ENCODE measurements around the gene MYO9A.

MYO9A gene

GRCh38 chr15:72133211-72133610, 15.3 kb upstream of the MYO9A start:
- Histone ChIP-seq H4K8ac (ENCODE audit: low read depth, low read length) (no peak overlapping the region), H2AK5ac (ENCODE audit: low read length) (no peak overlapping the region), H3K18ac (ENCODE audit: low read length) (no peak overlapping the region), H4K5ac (ENCODE audit: low read length) (no peak overlapping the region), H3K4ac (ENCODE audit: low read depth, low read length) (no peak overlapping the region), H3K56ac (ENCODE audit: low read length) (no peak overlapping the region), H2BK15ac (replicated peaks; ENCODE audit: low read depth) (no peak overlapping the region), H3K36me3 (ENCODE audit: control insufficient read depth, insufficient read depth, low read length) (no peaks in the 10 kb centered on the region), H3K4me2 (ENCODE audit: low read length) (no peak overlapping the region), H3K27ac (ENCODE audit: low read depth, low read length) (no peak overlapping the region), H2BK5ac (ENCODE audit: low read length) (no peak overlapping the region), H3K4me1 (ENCODE audit: control insufficient read depth, low read depth, low read length) (no peaks in the 10 kb centered on the region), H2BK120ac (ENCODE audit: low read depth, low read length) (no peak overlapping the region), H3K9ac (ENCODE audit: low read length) (no peak overlapping the region), H3K23ac (ENCODE audit: low read length) (no peak overlapping the region), H3K79me2 (ENCODE audit: control insufficient read depth, insufficient read depth, low read length) (no peaks in the 10 kb centered on the region), H3K4me3 (ENCODE audit: low read length) (no peak overlapping the region), H3K27me3 (ENCODE audit: insufficient read depth, low read length, poor library complexity) (no peaks in the 10 kb centered on the region), H3K79me1 (ENCODE audit: low read length) (no peaks in the 10 kb centered on the region)
- no peak for DNase-seq
- no CpG with 5 or more reads among the region's 1 CpG for WGBS (ENCODE audit: extremely low coverage, insufficient coverage, low lambda C conversion rate)

- no peaks in the 10 kb centered on the region for H3K27me3 ChIP-seq (ENCODE audit: insufficient read depth, low read length, poor library complexity)
- H3K27ac ChIP-seq (ENCODE audit: low read depth, low read length), result no peak overlapping the region
- H2AK5ac ChIP-seq (ENCODE audit: low read length), result no peak overlapping the region
- no peak overlapping the region for H3K4me3 ChIP-seq (ENCODE audit: low read length)
- H3K56ac ChIP-seq (ENCODE audit: low read length), result no peak overlapping the region
- H3K4me2 ChIP-seq (ENCODE audit: low read length), result no peak overlapping the region
- H2BK15ac ChIP-seq (replicated peaks; ENCODE audit: low read depth), result no peak overlapping the region
- no peaks in the 10 kb centered on the region for H3K79me2 ChIP-seq (ENCODE audit: control insufficient read depth, insufficient read depth, low read length)
- no CpG with 5 or more reads among the region's 3 CpGs for WGBS (ENCODE audit: extremely low coverage, insufficient coverage, low lambda C conversion rate)
- H3K9ac ChIP-seq (ENCODE audit: low read length), result no peak overlapping the region
- H3K36me3 ChIP-seq (ENCODE audit: control insufficient read depth, insufficient read depth, low read length), result no peaks in the 10 kb centered on the region
- no peak overlapping the region for H2BK5ac ChIP-seq (ENCODE audit: low read length)
- H3K23ac ChIP-seq (ENCODE audit: low read length), result no peak overlapping the region
- no peaks in the 10 kb centered on the region for H3K4me1 ChIP-seq (ENCODE audit: control insufficient read depth, low read depth, low read length)
- no peak overlapping the region for H3K18ac ChIP-seq (ENCODE audit: low read length)
- no peak overlapping the region for H4K8ac ChIP-seq (ENCODE audit: low read depth, low read length)
- no peak overlapping the region for H3K4ac ChIP-seq (ENCODE audit: low read depth, low read length)
- no peak overlapping the region for H2BK120ac ChIP-seq (ENCODE audit: low read depth, low read length)
- H3K79me1 ChIP-seq (ENCODE audit: low read length), result no peaks in the 10 kb centered on the region
- no peak for DNase-seq
- no peak overlapping the region for H4K5ac ChIP-seq (ENCODE audit: low read length)
Observed at GRCh38 chr15:72131922-72132321, 14.0 kb upstream of the MYO9A start.

- no peak for DNase-seq
Observed at GRCh38 chr15:72130272-72130671, 12.3 kb upstream of the MYO9A start.

GRCh38 chr15:72128359-72128758, 10.4 kb upstream of the MYO9A start:
- Histone ChIP-seq H2BK15ac (replicated peaks; ENCODE audit: low read depth) (no peak overlapping the region), H3K4me2 (ENCODE audit: low read length) (no peak overlapping the region), H3K4me3 (ENCODE audit: low read length) (no peak overlapping the region), H3K9ac (ENCODE audit: low read length) (no peak overlapping the region), H2BK5ac (ENCODE audit: low read length) (no peak overlapping the region), H3K36me3 (ENCODE audit: control insufficient read depth, insufficient read depth, low read length) (no peaks in the 10 kb centered on the region), H4K5ac (ENCODE audit: low read length) (no peak overlapping the region), H3K27me3 (ENCODE audit: insufficient read depth, low read length, poor library complexity) (no peaks in the 10 kb centered on the region), H2BK120ac (ENCODE audit: low read depth, low read length) (no peak overlapping the region), H3K23ac (ENCODE audit: low read length) (no peak overlapping the region), H4K8ac (ENCODE audit: low read depth, low read length) (no peak overlapping the region), H2AK5ac (ENCODE audit: low read length) (no peak overlapping the region), H3K4me1 (ENCODE audit: control insufficient read depth, low read depth, low read length) (no peaks in the 10 kb centered on the region), H3K56ac (ENCODE audit: low read length) (no peak overlapping the region), H3K27ac (ENCODE audit: low read depth, low read length) (no peak overlapping the region), H3K4ac (ENCODE audit: low read depth, low read length) (no peak overlapping the region), H3K18ac (ENCODE audit: low read length) (no peak overlapping the region), H3K79me2 (ENCODE audit: control insufficient read depth, insufficient read depth, low read length) (no peaks in the 10 kb centered on the region), H3K79me1 (ENCODE audit: low read length) (no peaks in the 10 kb centered on the region)
- DNase-seq, result no peak

More at GRCh38 chr15:72130272-72130671, 12.3 kb upstream of the MYO9A start:
- no peak overlapping the region for H3K23ac ChIP-seq (ENCODE audit: low read length)
- no peak overlapping the region for H4K5ac ChIP-seq (ENCODE audit: low read length)
- no peak overlapping the region for H3K27ac ChIP-seq (ENCODE audit: low read depth, low read length)
- H3K56ac ChIP-seq (ENCODE audit: low read length), result no peak overlapping the region
- H3K9ac ChIP-seq (ENCODE audit: low read length), result no peak overlapping the region
- H2BK120ac ChIP-seq (ENCODE audit: low read depth, low read length), result no peak overlapping the region
- H3K36me3 ChIP-seq (ENCODE audit: control insufficient read depth, insufficient read depth, low read length), result no peaks in the 10 kb centered on the region
- H3K4me3 ChIP-seq (ENCODE audit: low read length), result no peak overlapping the region
- H3K79me2 ChIP-seq (ENCODE audit: control insufficient read depth, insufficient read depth, low read length), result no peaks in the 10 kb centered on the region
- no peaks in the 10 kb centered on the region for H3K79me1 ChIP-seq (ENCODE audit: low read length)
- H3K27me3 ChIP-seq (ENCODE audit: insufficient read depth, low read length, poor library complexity), result no peaks in the 10 kb centered on the region
- no peak overlapping the region for H3K4me2 ChIP-seq (ENCODE audit: low read length)
- no peak overlapping the region for H2BK5ac ChIP-seq (ENCODE audit: low read length)
- no peak overlapping the region for H2BK15ac ChIP-seq (replicated peaks; ENCODE audit: low read depth)
- no CpG with 5 or more reads among the region's 4 CpGs for WGBS (ENCODE audit: extremely low coverage, insufficient coverage, low lambda C conversion rate)
- no peak overlapping the region for H2AK5ac ChIP-seq (ENCODE audit: low read length)
- H3K4me1 ChIP-seq (ENCODE audit: control insufficient read depth, low read depth, low read length), result no peaks in the 10 kb centered on the region
- H4K8ac ChIP-seq (ENCODE audit: low read depth, low read length), result no peak overlapping the region
- no peak overlapping the region for H3K4ac ChIP-seq (ENCODE audit: low read depth, low read length)
- no peak overlapping the region for H3K18ac ChIP-seq (ENCODE audit: low read length)

- Histone ChIP-seq H3K4ac (ENCODE audit: low read depth, low read length) (no peak overlapping the region), H3K4me2 (ENCODE audit: low read length) (no peak overlapping the region), H3K56ac (ENCODE audit: low read length) (no peak overlapping the region), H3K4me3 (ENCODE audit: low read length) (no peak overlapping the region), H3K18ac (ENCODE audit: low read length) (no peak overlapping the region), H4K8ac (ENCODE audit: low read depth, low read length) (no peak overlapping the region), H3K36me3 (ENCODE audit: control insufficient read depth, insufficient read depth, low read length) (no peaks in the 10 kb centered on the region), H2BK15ac (replicated peaks; ENCODE audit: low read depth) (no peak overlapping the region), H3K79me1 (ENCODE audit: low read length) (no peaks in the 10 kb centered on the region), H3K79me2 (ENCODE audit: control insufficient read depth, insufficient read depth, low read length) (no peaks in the 10 kb centered on the region), H4K5ac (ENCODE audit: low read length) (no peak overlapping the region), H3K9ac (ENCODE audit: low read length) (no peak overlapping the region), H3K27ac (ENCODE audit: low read depth, low read length) (no peak overlapping the region), H3K23ac (ENCODE audit: low read length) (no peak overlapping the region), H2AK5ac (ENCODE audit: low read length) (no peak overlapping the region), H3K4me1 (ENCODE audit: control insufficient read depth, low read depth, low read length) (no peaks in the 10 kb centered on the region), H2BK120ac (ENCODE audit: low read depth, low read length) (no peak overlapping the region), H3K27me3 (ENCODE audit: insufficient read depth, low read length, poor library complexity) (no peaks in the 10 kb centered on the region), H2BK5ac (ENCODE audit: low read length) (no peak overlapping the region)
- no peak for DNase-seq
- no CpG with 5 or more reads among the region's 2 CpGs for WGBS (ENCODE audit: extremely low coverage, insufficient coverage, low lambda C conversion rate)
Observed at GRCh38 chr15:72127724-72128322, 9.9 kb upstream of the MYO9A start.

GRCh38 chr15:72124218-72124617, 6.3 kb upstream of the MYO9A start:
- WGBS (ENCODE audit: extremely low coverage, insufficient coverage, low lambda C conversion rate), result no CpG with 5 or more reads among the region's 1 CpG
- Histone ChIP-seq H3K27ac (ENCODE audit: low read depth, low read length) (no peak overlapping the region), H3K9ac (ENCODE audit: low read length) (no peak overlapping the region), H3K4me3 (ENCODE audit: low read length) (no peak overlapping the region), H3K79me1 (ENCODE audit: low read length) (no peaks in the 10 kb centered on the region), H3K27me3 (ENCODE audit: insufficient read depth, low read length, poor library complexity) (no peaks in the 10 kb centered on the region), H2AK5ac (ENCODE audit: low read length) (no peak overlapping the region), H3K4me1 (ENCODE audit: control insufficient read depth, low read depth, low read length) (no peaks in the 10 kb centered on the region), H4K8ac (ENCODE audit: low read depth, low read length) (no peak overlapping the region), H3K79me2 (ENCODE audit: control insufficient read depth, insufficient read depth, low read length) (no peaks in the 10 kb centered on the region), H3K4ac (ENCODE audit: low read depth, low read length) (no peak overlapping the region), H3K36me3 (ENCODE audit: control insufficient read depth, insufficient read depth, low read length) (no peaks in the 10 kb centered on the region), H2BK15ac (replicated peaks; ENCODE audit: low read depth) (no peak overlapping the region), H4K5ac (ENCODE audit: low read length) (no peak overlapping the region), H2BK5ac (ENCODE audit: low read length) (no peak overlapping the region), H3K23ac (ENCODE audit: low read length) (no peak overlapping the region), H2BK120ac (ENCODE audit: low read depth, low read length) (no peak overlapping the region), H3K18ac (ENCODE audit: low read length) (no peak overlapping the region), H3K56ac (ENCODE audit: low read length) (no peak overlapping the region), H3K4me2 (ENCODE audit: low read length) (no peak overlapping the region)
- DNase-seq, result no peak

Measured in mesendoderm (in vitro differentiated cells).